PFSK-1 (cell line): ENCODE data around the gene PBX3.

Experiments used
- POLR2AphosphoS5 ChIP-seq: IDR thresholded peaks from 2 replicates; pipeline ENCODE4 v1.6.1; 2012; ENCODE audit warnings: low read depth, mild to moderate bottlenecking, control low read depth, low read length, moderate library complexity
- REST ChIP-seq, 2 experiments: IDR thresholded peaks; 2 replicates each; pipeline versions ENCODE4 v1.6.1 to v1.8.0; 2011 to 2012; ENCODE audit warnings: low read depth in 2 of 2, low read length in 2 of 2, control low read depth in 1 of 2, inconsistent platforms in 1 of 2, mild to moderate bottlenecking in 1 of 2, moderate library complexity in 1 of 2; ENCODE audit not compliant: insufficient read depth in 1 of 2

- TF ChIP-seq REST (IDR thresholded peaks at IDR 0.05; ENCODE audit: insufficient read depth in 1 of 2, low read depth in 2 of 2, low read length in 2 of 2) (no peak), POLR2AphosphoS5 (no peak)
Measured at GRCh38 chr9:125966466-125966865, 219.3 kb downstream of the PBX3 start.
